GM13977 (cell line): ENCODE data around the gene QKI.
A peak's percentile ranks its signal among the peaks of the same experiment; 100 is the strongest.

ENCODE experiments used
- DNase-seq: peaks from one replicate; pipeline ENCODE4 v3.0.0; 2012; ENCODE audit warnings: low spot score
- in situ Hi-C: fragments of 300-500 bp; cut with MboI; formaldehyde crosslinking; loops from one replicate; pipeline ENCODE4 v1.12.0; 2022; ENCODE audit warnings: low sequenced_read_pairs, low pct_unique_long_range_greater_than_20kb, mixed read lengths, inconsistent platforms; ENCODE audit not compliant: unreplicated experiment
- TF ChIP-seq, protein P1 (sequence below): IDR thresholded peaks from 2 replicates; pipeline ENCODE4 v1.5.1; 2012; ENCODE audit warnings: mild to moderate bottlenecking, control low read depth; ENCODE audit not compliant: insufficient read depth; ENCODE audit errors: extremely low read depth, missing control alignments

QKI gene

GRCh38 chr6:163416557-163417253 lies 2.2 kb downstream of the QKI start:
- in situ Hi-C loops: no loop called here
- TF ChIP-seq, protein P1, sequence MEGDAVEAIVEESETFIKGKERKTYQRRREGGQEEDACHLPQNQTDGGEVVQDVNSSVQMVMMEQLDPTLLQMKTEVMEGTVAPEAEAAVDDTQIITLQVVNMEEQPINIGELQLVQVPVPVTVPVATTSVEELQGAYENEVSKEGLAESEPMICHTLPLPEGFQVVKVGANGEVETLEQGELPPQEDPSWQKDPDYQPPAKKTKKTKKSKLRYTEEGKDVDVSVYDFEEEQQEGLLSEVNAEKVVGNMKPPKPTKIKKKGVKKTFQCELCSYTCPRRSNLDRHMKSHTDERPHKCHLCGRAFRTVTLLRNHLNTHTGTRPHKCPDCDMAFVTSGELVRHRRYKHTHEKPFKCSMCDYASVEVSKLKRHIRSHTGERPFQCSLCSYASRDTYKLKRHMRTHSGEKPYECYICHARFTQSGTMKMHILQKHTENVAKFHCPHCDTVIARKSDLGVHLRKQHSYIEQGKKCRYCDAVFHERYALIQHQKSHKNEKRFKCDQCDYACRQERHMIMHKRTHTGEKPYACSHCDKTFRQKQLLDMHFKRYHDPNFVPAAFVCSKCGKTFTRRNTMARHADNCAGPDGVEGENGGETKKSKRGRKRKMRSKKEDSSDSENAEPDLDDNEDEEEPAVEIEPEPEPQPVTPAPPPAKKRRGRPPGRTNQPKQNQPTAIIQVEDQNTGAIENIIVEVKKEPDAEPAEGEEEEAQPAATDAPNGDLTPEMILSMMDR: peak; percentile 49
- DNase-seq: no peak

DNA sequence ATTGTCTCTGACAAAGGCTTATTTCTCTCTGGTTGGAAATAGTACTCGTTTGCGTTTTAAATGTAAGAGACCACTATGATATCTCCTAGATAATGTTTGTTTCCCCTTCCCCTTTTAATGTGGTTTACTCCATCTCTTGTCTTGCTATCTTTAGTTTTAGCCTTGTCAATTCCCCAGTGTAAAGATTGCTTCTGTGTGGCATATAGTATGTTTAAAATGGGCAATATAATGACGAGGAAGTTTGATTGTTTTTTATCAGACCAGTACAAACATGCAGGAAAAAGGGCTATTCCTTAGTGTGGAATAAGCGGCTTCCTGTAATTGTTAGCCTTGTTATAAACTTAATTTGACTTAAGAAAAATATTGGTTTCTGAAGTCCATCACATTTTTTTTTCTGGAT lies 3.1 kb downstream of the QKI start:
- DNase-seq: no peak
- in situ Hi-C loops: no loop called here
- TF ChIP-seq, protein P1: no peak

DNA sequence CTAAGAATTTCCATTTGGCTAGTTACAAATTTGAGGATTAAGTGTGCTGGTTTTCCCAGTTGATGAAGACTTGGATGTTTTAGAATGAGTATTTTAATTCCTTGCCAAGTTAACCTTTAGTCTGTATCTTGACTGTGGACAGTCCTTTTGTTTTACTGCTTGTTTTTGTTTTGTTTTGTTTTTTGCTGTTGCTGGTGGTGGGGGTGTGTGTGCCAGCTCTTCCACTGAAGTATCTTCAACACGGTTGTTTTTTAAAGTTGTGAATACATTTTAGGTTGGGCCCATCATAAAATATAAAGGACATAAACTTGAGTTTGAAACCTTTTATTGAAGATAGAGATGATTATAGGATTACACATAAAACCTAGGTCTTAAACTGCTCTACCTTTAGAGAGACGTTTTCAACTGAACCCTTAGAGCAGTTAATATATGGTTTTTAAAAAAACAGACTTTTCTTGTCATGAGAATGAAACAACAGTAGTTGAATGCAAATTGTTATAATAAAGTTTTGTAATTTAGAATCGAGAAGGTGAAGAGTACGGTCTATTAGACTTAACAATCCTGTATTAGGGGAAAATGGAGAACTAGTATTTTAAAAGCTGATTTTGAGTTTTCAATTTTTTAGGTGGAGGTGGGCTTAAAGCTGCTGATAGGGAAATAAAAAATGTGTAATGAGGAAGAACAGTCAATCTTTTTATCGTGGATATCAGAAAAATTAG lies 4.0 kb downstream of the QKI start:
- no peak for DNase-seq
- in situ Hi-C loops: no loop called here
- TF ChIP-seq, protein P1: no peak

DNA sequence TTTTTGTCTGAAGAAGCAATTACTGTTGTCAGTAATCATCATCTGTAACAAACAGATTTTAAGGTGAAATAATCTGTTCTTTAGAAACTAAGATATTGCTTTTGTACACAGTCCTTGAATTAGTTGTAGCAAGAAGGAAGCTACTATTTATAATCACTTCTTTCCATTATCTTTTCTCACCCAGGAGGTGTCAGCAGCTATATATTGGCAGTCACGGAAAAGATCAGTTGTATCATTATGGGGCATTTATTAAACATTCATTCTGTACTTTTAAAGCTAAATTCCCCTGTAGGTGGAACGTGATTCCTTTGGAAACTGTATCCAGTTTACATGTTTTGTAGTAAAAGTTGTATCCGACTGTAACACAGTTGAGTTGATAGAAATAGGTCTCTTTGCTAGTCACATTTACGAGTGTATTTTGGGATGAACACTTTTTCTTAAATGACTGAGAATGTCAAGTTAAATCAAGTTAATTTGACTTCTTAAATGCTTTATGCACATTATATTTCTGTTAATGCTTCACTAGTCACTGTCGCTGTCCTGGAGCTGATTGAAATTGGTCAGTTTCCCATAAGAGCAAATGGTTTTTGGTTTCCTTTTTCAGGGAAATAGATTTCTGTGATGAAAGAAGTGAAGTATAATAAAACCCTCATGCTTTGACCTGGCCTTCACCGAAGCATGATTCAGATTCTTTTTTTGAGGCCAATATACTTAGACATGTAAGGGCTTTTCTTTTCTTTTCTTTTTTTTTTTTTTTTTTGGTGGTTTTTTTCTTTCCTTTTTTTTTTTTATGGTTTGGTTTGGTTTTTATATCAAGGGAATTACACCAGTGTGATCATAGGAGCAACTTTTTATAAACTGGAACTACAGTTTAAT lies 5.1 kb downstream of the QKI start:
- TF ChIP-seq, protein P1: no peak
- in situ Hi-C loops: loop anchor here (10.0 kb wide), 1 partner anchor 535 kb away; no protein-coding TSS in a partner anchor
- DNase-seq: no peak

DNA sequence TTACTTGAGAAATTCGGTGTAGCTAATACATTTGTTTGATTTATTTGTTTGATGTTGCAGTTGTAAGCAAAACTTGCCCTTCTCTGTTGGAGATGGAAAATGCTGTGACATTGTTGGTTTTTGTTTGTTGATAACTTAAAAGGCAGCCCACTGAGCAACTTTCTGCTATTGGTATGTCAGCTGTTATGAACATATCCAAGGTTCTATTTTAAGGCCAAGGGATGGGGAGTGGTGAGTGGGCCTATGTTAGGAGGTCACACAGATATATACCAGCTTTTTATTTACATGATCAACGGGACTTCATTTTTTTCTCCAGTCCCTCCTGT lies 5.7 kb downstream of the QKI start:
- TF ChIP-seq, protein P1: no peak
- no peak for DNase-seq
- in situ Hi-C loops: loop anchor here (10.0 kb wide), 1 partner anchor 535 kb away; no protein-coding TSS in a partner anchor

DNA sequence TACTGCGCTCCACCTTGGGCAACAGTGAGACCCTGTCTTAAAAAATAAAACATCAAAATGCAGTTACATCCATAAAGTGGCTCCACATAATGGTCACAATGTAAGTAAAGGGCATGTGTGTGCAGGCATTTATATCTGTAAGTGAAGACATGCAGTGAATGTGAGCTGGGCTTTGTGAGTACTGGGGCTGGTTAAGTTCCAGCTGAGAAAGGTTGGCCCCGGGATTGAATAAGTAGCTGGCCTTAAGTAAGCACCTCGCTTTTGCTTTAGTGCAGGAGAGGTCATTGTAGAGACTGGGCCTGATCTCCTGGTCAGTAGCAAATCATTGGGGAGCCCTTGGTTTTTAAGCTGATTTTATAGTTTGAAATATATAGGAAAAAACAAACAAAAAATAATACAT lies 8.0 kb downstream of the QKI start:
- in situ Hi-C loops: loop anchor here (10.0 kb wide), 1 partner anchor 532 kb away; no protein-coding TSS in a partner anchor
- TF ChIP-seq, protein P1: no peak
- DNase-seq: no peak
